ENCODE data around the gene GMCL2.

Gene GMCL2

GRCh38 chr5:178201927-178202235 lies 14.7 kb upstream of the GMCL2 start:
- Histone ChIP-seq H2AK5ac (ENCODE audit: low read length) (no peak overlapping the region), H2AFZ (ENCODE audit: insufficient read depth, low read length, poor library complexity) (no peak overlapping the region), H2BK5ac (ENCODE audit: low read depth, low read length, poor library complexity) (no peak overlapping the region), H3K9ac (ENCODE audit: low read length) (no peak overlapping the region), H4K91ac (ENCODE audit: low read depth, low read length) (no peak overlapping the region), H3K9me3 (ENCODE audit: insufficient read depth, low read depth, low read length) (no peaks in the 10 kb centered on the region), H3K27ac (ENCODE audit: low read depth, low read length) (no peak overlapping the region), H3K4me3 (ENCODE audit: low read depth, low read length) (no peak overlapping the region), H3K79me1 (ENCODE audit: low read length) (peaks cover 11% of the 10 kb centered on the region), H2BK12ac (ENCODE audit: low read length) (no peak overlapping the region), H3K23ac (ENCODE audit: low read length) (no peak overlapping the region), H3K36me3 (ENCODE audit: control insufficient read depth in 1 of 2, insufficient read depth in 2 of 2, low read length in 2 of 2) (peaks cover 7 to 11% of the 10 kb centered on the region in 2 experiments), H4K12ac (ENCODE audit: low read depth, low read length) (no peak overlapping the region), H3K4ac (ENCODE audit: low read depth, low read length) (no peak overlapping the region), H3K27me3 (ENCODE audit: insufficient read depth, low read length) (peaks cover 3% of the 10 kb centered on the region), H3K4me2 (ENCODE audit: low read length) (no peak overlapping the region), H4K8ac (ENCODE audit: low read depth, low read length) (no peak overlapping the region), H3K4me1 (ENCODE audit: control insufficient read depth in 1 of 2, insufficient read depth in 2 of 2, low read length in 2 of 2) (peaks cover 0 to 11% of the 10 kb centered on the region in 2 experiments), H2BK120ac (ENCODE audit: insufficient read depth, low read length, poor library complexity) (no peak overlapping the region), H3K14ac (ENCODE audit: low read length) (no peak overlapping the region), H3K79me2 (ENCODE audit: control insufficient read depth, insufficient read depth, low read length, poor library complexity) (peaks cover 26% of the 10 kb centered on the region), H3K18ac (ENCODE audit: low read length) (no peak overlapping the region)
- DNase-seq = no peak
- WGBS (ENCODE audit: extremely low coverage, insufficient coverage, insufficient read length) = no CpG with 5 or more reads among the region's 2 CpGs

- Histone ChIP-seq H3K4me3 (ENCODE audit: low read depth, low read length) (no peak overlapping the region), H4K91ac (ENCODE audit: low read depth, low read length) (no peak overlapping the region), H2AFZ (ENCODE audit: insufficient read depth, low read length, poor library complexity) (no peak overlapping the region), H3K14ac (ENCODE audit: low read length) (no peak overlapping the region), H3K4ac (ENCODE audit: low read depth, low read length) (no peak overlapping the region), H3K23ac (ENCODE audit: low read length) (no peak overlapping the region), H3K27ac (ENCODE audit: low read depth, low read length) (no peak overlapping the region), H2BK120ac (ENCODE audit: insufficient read depth, low read length, poor library complexity) (no peak overlapping the region), H2BK12ac (ENCODE audit: low read length) (no peak overlapping the region), H4K8ac (ENCODE audit: low read depth, low read length) (no peak overlapping the region), H3K36me3 (ENCODE audit: control insufficient read depth in 1 of 2, insufficient read depth in 2 of 2, low read length in 2 of 2) (peaks cover 2 to 6% of the 10 kb centered on the region in 2 experiments), H2AK5ac (ENCODE audit: low read length) (no peak overlapping the region), H3K18ac (ENCODE audit: low read length) (no peak overlapping the region), H3K79me1 (ENCODE audit: low read length) (peaks cover 11% of the 10 kb centered on the region), H3K9ac (ENCODE audit: low read length) (no peak overlapping the region), H4K12ac (ENCODE audit: low read depth, low read length) (no peak overlapping the region), H3K4me2 (ENCODE audit: low read length) (no peak overlapping the region), H3K4me1 (ENCODE audit: control insufficient read depth in 1 of 2, insufficient read depth in 2 of 2, low read length in 2 of 2) (peaks cover 0 to 6% of the 10 kb centered on the region in 2 experiments), H3K79me2 (ENCODE audit: control insufficient read depth, insufficient read depth, low read length, poor library complexity) (peaks cover 22% of the 10 kb centered on the region), H3K9me3 (ENCODE audit: insufficient read depth, low read depth, low read length) (no peaks in the 10 kb centered on the region), H3K27me3 (ENCODE audit: insufficient read depth, low read length) (peaks cover 3% of the 10 kb centered on the region), H2BK5ac (ENCODE audit: low read depth, low read length, poor library complexity) (no peak overlapping the region)
- DNase-seq = no peak
- WGBS (ENCODE audit: extremely low coverage, insufficient coverage, insufficient read length) = no CpG with 5 or more reads among the region's 14 CpGs
These were observed 14.2 kb upstream of the GMCL2 start for GRCh38 chr5:178201221-178201926.

GRCh38 chr5:178199581-178200434 lies 12.6 kb upstream of the GMCL2 start:
- Histone ChIP-seq H2BK12ac (ENCODE audit: low read length) (no peak overlapping the region), H2BK120ac (ENCODE audit: insufficient read depth, low read length, poor library complexity) (no peak overlapping the region), H3K4ac (ENCODE audit: low read depth, low read length) (no peak overlapping the region), H3K79me2 (ENCODE audit: control insufficient read depth, insufficient read depth, low read length, poor library complexity) (peaks cover 8% of the 10 kb centered on the region), H2BK5ac (ENCODE audit: low read depth, low read length, poor library complexity) (no peak overlapping the region), H3K4me1 (ENCODE audit: control insufficient read depth in 1 of 2, insufficient read depth in 2 of 2, low read length in 2 of 2) (no peaks in the 10 kb centered on the region), H3K27ac (ENCODE audit: low read depth, low read length) (no peak overlapping the region), H4K8ac (ENCODE audit: low read depth, low read length) (no peak overlapping the region), H3K9me3 (ENCODE audit: insufficient read depth, low read depth, low read length) (no peaks in the 10 kb centered on the region), H2AFZ (ENCODE audit: insufficient read depth, low read length, poor library complexity) (no peak overlapping the region), H4K12ac (ENCODE audit: low read depth, low read length) (no peak overlapping the region), H3K9ac (ENCODE audit: low read length) (no peak overlapping the region), H3K27me3 (ENCODE audit: insufficient read depth, low read length) (peaks cover 2% of the 10 kb centered on the region), H3K36me3 (ENCODE audit: control insufficient read depth in 1 of 2, insufficient read depth in 2 of 2, low read length in 2 of 2) (no peaks in the 10 kb centered on the region), H3K18ac (ENCODE audit: low read length) (no peak overlapping the region), H3K4me2 (ENCODE audit: low read length) (no peak overlapping the region), H3K14ac (ENCODE audit: low read length) (no peak overlapping the region), H2AK5ac (ENCODE audit: low read length) (no peak overlapping the region), H3K4me3 (ENCODE audit: low read depth, low read length) (no peak overlapping the region), H4K91ac (ENCODE audit: low read depth, low read length) (no peak overlapping the region), H3K23ac (ENCODE audit: low read length) (no peak overlapping the region), H3K79me1 (ENCODE audit: low read length) (peaks cover 8% of the 10 kb centered on the region)
- no peak for DNase-seq
- WGBS (ENCODE audit: extremely low coverage, insufficient coverage, insufficient read length) = no CpG with 5 or more reads among the region's 12 CpGs

- Histone ChIP-seq H3K4me2 (ENCODE audit: low read length) (no peak overlapping the region), H3K23ac (ENCODE audit: low read length) (no peak overlapping the region), H2AFZ (ENCODE audit: insufficient read depth, low read length, poor library complexity) (no peak overlapping the region), H4K12ac (ENCODE audit: low read depth, low read length) (no peak overlapping the region), H4K8ac (ENCODE audit: low read depth, low read length) (no peak overlapping the region), H3K27me3 (ENCODE audit: insufficient read depth, low read length) (no peaks in the 10 kb centered on the region), H4K91ac (ENCODE audit: low read depth, low read length) (no peak overlapping the region), H3K36me3 (ENCODE audit: control insufficient read depth in 1 of 2, insufficient read depth in 2 of 2, low read length in 2 of 2) (no peaks in the 10 kb centered on the region), H3K18ac (ENCODE audit: low read length) (no peak overlapping the region), H3K14ac (ENCODE audit: low read length) (no peak overlapping the region), H2BK5ac (ENCODE audit: low read depth, low read length, poor library complexity) (no peak overlapping the region), H3K9me3 (ENCODE audit: insufficient read depth, low read depth, low read length) (no peaks in the 10 kb centered on the region), H2BK12ac (ENCODE audit: low read length) (no peak overlapping the region), H2AK5ac (ENCODE audit: low read length) (no peak overlapping the region), H3K4me1 (ENCODE audit: control insufficient read depth in 1 of 2, insufficient read depth in 2 of 2, low read length in 2 of 2) (no peaks in the 10 kb centered on the region), H3K4ac (ENCODE audit: low read depth, low read length) (no peak overlapping the region), H3K4me3 (ENCODE audit: low read depth, low read length) (no peak overlapping the region), H3K79me2 (ENCODE audit: control insufficient read depth, insufficient read depth, low read length, poor library complexity) (no peaks in the 10 kb centered on the region), H2BK120ac (ENCODE audit: insufficient read depth, low read length, poor library complexity) (no peak overlapping the region), H3K27ac (ENCODE audit: low read depth, low read length) (no peak overlapping the region), H3K79me1 (ENCODE audit: low read length) (no peaks in the 10 kb centered on the region), H3K9ac (ENCODE audit: low read length) (no peak overlapping the region)
- WGBS (ENCODE audit: extremely low coverage, insufficient coverage, insufficient read length) = no CpG with 5 or more reads among the region's 11 CpGs
- no peak for DNase-seq
These were observed 11.5 kb upstream of the GMCL2 start for GRCh38 chr5:178198706-178199105.
